ENCODE measurements around the gene TBX1. TPM values are rescaled to one million over a fixed set of nuclear protein-coding genes. Genes with fewer than 3 reads are reported as not detected.

Gene TBX1
- total RNA-seq, 1 experiment from 2014 or later = 12.8 TPM

GRCh38 chr22:19814428-19814827, 53.9 kb downstream of the TBX1 start (continued):
- TF ChIP-seq USF2 (CRISPR knock-in tag; IDR thresholded peaks at IDR 0.05) = no peak
- no peak for TF ChIP-seq MYBL2 (CRISPR knock-in tag; IDR thresholded peaks at IDR 0.05)
- no peak for TF ChIP-seq ZNF281 (CRISPR knock-in tag; IDR thresholded peaks at IDR 0.05)

- no peaks in the 10 kb centered on the region for H3K9me3 Mint-ChIP-seq
These were observed 54.7 kb downstream of the TBX1 start for GRCh38 chr22:19815093-19815822.

GRCh38 chr22:19815823-19816290, 55.3 kb downstream of the TBX1 start:
- ATAC-seq (no peak), DNase-seq (ENCODE audit: low spot score) (no peak)
- Mint-ChIP-seq H3K36me3 (no peaks in the 10 kb centered on the region), H3K4me3 (no peak overlapping the region), H3K27me3 (ENCODE audit: low read depth) (no peaks in the 10 kb centered on the region; the same call in 1 of the 2 replicates), H3K4me1 (no peaks in the 10 kb centered on the region), H3K9me3 (no peaks in the 10 kb centered on the region), H3K27ac (peak overlapping the region; percentile 95; the same call in 1 of the 2 replicates)
- ChIA-PET CTCF (no interaction called here), POLR2A (no interaction called here)
- TF ChIP-seq ZBTB43 (CRISPR knock-in tag; IDR thresholded peaks at IDR 0.05) = no peak
- TF ChIP-seq USF2 (CRISPR knock-in tag; IDR thresholded peaks at IDR 0.05) = no peak
- no peak for TF ChIP-seq ZNF121 (CRISPR knock-in tag; IDR thresholded peaks at IDR 0.05)
- no peak for TF ChIP-seq ZBTB21 (CRISPR knock-in tag; IDR thresholded peaks at IDR 0.05; ENCODE audit: borderline replicate concordance)
- TF ChIP-seq ZNF416 (CRISPR knock-in tag; IDR thresholded peaks at IDR 0.05) = no peak
- TF ChIP-seq ERG (CRISPR knock-in tag; IDR thresholded peaks at IDR 0.05) = no peak
- TF ChIP-seq FOXJ3 (CRISPR knock-in tag; IDR thresholded peaks at IDR 0.05; ENCODE audit: borderline replicate concordance) = no peak
- TF ChIP-seq ATF1 (CRISPR knock-in tag; IDR thresholded peaks at IDR 0.05) = no peak
- TF ChIP-seq ELF4 (CRISPR knock-in tag; IDR thresholded peaks at IDR 0.05; ENCODE audit: low read depth) = no peak
- TF ChIP-seq STAT6 (CRISPR knock-in tag; conservative IDR thresholded peaks at IDR 0.05; ENCODE audit: low read depth) = no peak

More at GRCh38 chr22:19815093-19815822, 54.7 kb downstream of the TBX1 start:
- Mint-ChIP-seq H3K27me3 (ENCODE audit: low read depth) (no peaks in the 10 kb centered on the region; the same call in 1 of the 2 replicates), H3K4me1 (no peaks in the 10 kb centered on the region), H3K27ac (no peak overlapping the region), H3K36me3 (no peaks in the 10 kb centered on the region), H3K4me3 (no peak overlapping the region)
- CTCF ChIA-PET = interaction anchor here (1.5 to 1.6 kb wide), 2 partner anchors 14 to 16 kb away, joined by 3 to 6 read pairs; no protein-coding TSS in a partner anchor
- ATAC-seq (no peak), DNase-seq (ENCODE audit: low spot score) (no peak)
- TF ChIP-seq OVOL2 (CRISPR knock-in tag; IDR thresholded peaks at IDR 0.05; ENCODE audit: borderline replicate concordance) = no peak
- no peak for TF ChIP-seq NFE2L1 (CRISPR knock-in tag; IDR thresholded peaks at IDR 0.05)
- no peak for TF ChIP-seq MYBL2 (CRISPR knock-in tag; IDR thresholded peaks at IDR 0.05)
- TF ChIP-seq SMAD4 (CRISPR knock-in tag; IDR thresholded peaks at IDR 0.05) = no peak
- TF ChIP-seq ZNF671 (CRISPR knock-in tag; IDR thresholded peaks at IDR 0.05) = no peak
- TF ChIP-seq AR (CRISPR knock-in tag; IDR thresholded peaks at IDR 0.05) = no peak
- POLR2A ChIA-PET = interaction anchor here (0.7 kb wide), 1 partner anchor 85 kb away, joined by 3 read pairs; no protein-coding TSS in a partner anchor

Data from WTC11 (cell line).